A673 (cell line): Measurements from ENCODE around the gene DRD4. TPM values are rescaled to one million over a fixed set of nuclear protein-coding genes. Genes with fewer than 3 reads are reported as not detected.

ENCODE experiments used
- BruUV-seq: library from RNA; stranded (reverse); fragments of 400-500 nt; replicated peaks from 2 replicates; lab custom pipeline; 2021; lab: Mats Ljungman, UMichigan
- CTCF ChIA-PET: fragments of 300-600 bp; sonication (Branson Sonifier 250); formaldehyde crosslinking; loops from one replicate; lab custom pipeline; 2022; ENCODE audit warnings: antibody characterized with exemption; lab: Charles Lee
- POLR2A ChIA-PET: fragments of 300-600 bp; sonication (Branson Sonifier 250); formaldehyde crosslinking; loops from one replicate; lab custom pipeline; 2022; ENCODE audit warnings: antibody characterized with exemption; ENCODE audit not compliant: low non-redundant PET; lab: Charles Lee
- DNase-seq: peaks from one replicate; pipeline ENCODE4 v3.0.0-alpha.2; 2015; ENCODE audit warnings: low spot score
- H3K27ac ChIP-seq: fragments of 200-600 bp; sonication (generic); 2 replicates; pipeline ENCODE4 v1.5.1; 2016; ENCODE audit warnings: mixed run types, low read depth, mild to moderate bottlenecking, mixed read lengths, antibody characterized with exemption, low read length; ENCODE audit not compliant: poor library complexity, severe bottlenecking
- H3K27me3 ChIP-seq: fragments of 200-600 bp; sonication (generic); replicated peaks from 2 replicates; pipeline ENCODE4 v1.6.1; 2017; ENCODE audit warnings: mixed run types, low read depth, mild to moderate bottlenecking, mixed read lengths, antibody characterized with exemption, low read length; ENCODE audit not compliant: insufficient read depth, poor library complexity
- H3K36me3 ChIP-seq: fragments of 200-600 bp; sonication (generic); 2 replicates; pipeline ENCODE4 v1.6.1; 2016; ENCODE audit warnings: mixed run types, mild to moderate bottlenecking, mixed read lengths, antibody characterized with exemption, low read length; ENCODE audit not compliant: insufficient read depth, poor library complexity, severe bottlenecking
- H3K4me1 ChIP-seq: fragments of 200-600 bp; sonication (generic); 2 replicates; pipeline ENCODE4 v1.6.1; 2017; ENCODE audit warnings: mixed run types, mild to moderate bottlenecking, mixed read lengths, antibody characterized with exemption, low read length; ENCODE audit not compliant: insufficient read depth, poor library complexity, severe bottlenecking
- H3K4me3 ChIP-seq: fragments of 200-600 bp; sonication (generic); 2 replicates; pipeline ENCODE4 v1.5.1; 2016; ENCODE audit warnings: low read depth, mixed run types, mild to moderate bottlenecking, mixed read lengths, low read length; ENCODE audit not compliant: poor library complexity, severe bottlenecking
- H3K9me3 ChIP-seq: fragments of 200-600 bp; sonication (generic); 2 replicates; pipeline ENCODE4 v1.6.1; 2016; ENCODE audit warnings: mixed run types, low read depth, mild to moderate bottlenecking, mixed read lengths, antibody characterized with exemption, low read length; ENCODE audit not compliant: poor library complexity, severe bottlenecking
- EZH2 ChIP-seq: fragments of 200-600 bp; sonication (generic); IDR thresholded peaks from 2 replicates; pipeline ENCODE4 v1.6.1; 2017; ENCODE audit warnings: borderline replicate concordance, low read depth, mild to moderate bottlenecking, mixed read lengths, antibody characterized with exemption, low read length; ENCODE audit not compliant: poor library complexity, severe bottlenecking
- intact Hi-C: fragments of 100-400 bp; cut with micrococcal nuclease; formaldehyde crosslinking; loops from one replicate; pipeline ENCODE4 v1.10.0; 2022; ENCODE audit not compliant: unreplicated experiment
- total RNA-seq: library from RNA; stranded (reverse); gene quantifications from 2 replicates; pipeline ENCODE4 v1.2.3, GENCODE V29; 2021
- TF ChIP-seq, protein P1 (sequence below): fragments of 300-800, 200-600 bp; sonication (generic); conservative IDR thresholded peaks from 2 replicates; pipeline ENCODE4 v1.5.1; 2017; ENCODE audit warnings: low read depth, mild to moderate bottlenecking, antibody characterized with exemption, low read length, moderate library complexity, mixed read lengths

DRD4 gene
- total RNA-seq, 1 experiment from 2014 or later = 3.0 TPM

GRCh38 chr11:624705-625635 lies 12.1 kb upstream of the DRD4 start, which contains the start of gene CDHR5:
Gene CDHR5, minus strand, starts transcription at chr11:624955. Its CDS starts 53 bp downstream, at chr11:624902.
- H3K27ac ChIP-seq = no peak within 1 kb of the TSS
- no peak within 1 kb of the TSS for H3K4me3 ChIP-seq
- intact Hi-C loops = no loop called here
- no peaks in the 10 kb centered on the region for H3K27me3 ChIP-seq
- no TSS peak for BruUV-seq
- no peak for DNase-seq
- H3K9me3 ChIP-seq = no peaks in the 10 kb centered on the region
- peaks cover 11% of the 10 kb centered on the region for H3K4me1 ChIP-seq
- H3K36me3 ChIP-seq = no peaks in the 10 kb centered on the region
- POLR2A ChIA-PET = no interaction called here
- CTCF ChIA-PET = no interaction called here
- TF ChIP-seq, protein P1, sequence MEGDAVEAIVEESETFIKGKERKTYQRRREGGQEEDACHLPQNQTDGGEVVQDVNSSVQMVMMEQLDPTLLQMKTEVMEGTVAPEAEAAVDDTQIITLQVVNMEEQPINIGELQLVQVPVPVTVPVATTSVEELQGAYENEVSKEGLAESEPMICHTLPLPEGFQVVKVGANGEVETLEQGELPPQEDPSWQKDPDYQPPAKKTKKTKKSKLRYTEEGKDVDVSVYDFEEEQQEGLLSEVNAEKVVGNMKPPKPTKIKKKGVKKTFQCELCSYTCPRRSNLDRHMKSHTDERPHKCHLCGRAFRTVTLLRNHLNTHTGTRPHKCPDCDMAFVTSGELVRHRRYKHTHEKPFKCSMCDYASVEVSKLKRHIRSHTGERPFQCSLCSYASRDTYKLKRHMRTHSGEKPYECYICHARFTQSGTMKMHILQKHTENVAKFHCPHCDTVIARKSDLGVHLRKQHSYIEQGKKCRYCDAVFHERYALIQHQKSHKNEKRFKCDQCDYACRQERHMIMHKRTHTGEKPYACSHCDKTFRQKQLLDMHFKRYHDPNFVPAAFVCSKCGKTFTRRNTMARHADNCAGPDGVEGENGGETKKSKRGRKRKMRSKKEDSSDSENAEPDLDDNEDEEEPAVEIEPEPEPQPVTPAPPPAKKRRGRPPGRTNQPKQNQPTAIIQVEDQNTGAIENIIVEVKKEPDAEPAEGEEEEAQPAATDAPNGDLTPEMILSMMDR = no peak
- no peak for TF ChIP-seq EZH2

DNA sequence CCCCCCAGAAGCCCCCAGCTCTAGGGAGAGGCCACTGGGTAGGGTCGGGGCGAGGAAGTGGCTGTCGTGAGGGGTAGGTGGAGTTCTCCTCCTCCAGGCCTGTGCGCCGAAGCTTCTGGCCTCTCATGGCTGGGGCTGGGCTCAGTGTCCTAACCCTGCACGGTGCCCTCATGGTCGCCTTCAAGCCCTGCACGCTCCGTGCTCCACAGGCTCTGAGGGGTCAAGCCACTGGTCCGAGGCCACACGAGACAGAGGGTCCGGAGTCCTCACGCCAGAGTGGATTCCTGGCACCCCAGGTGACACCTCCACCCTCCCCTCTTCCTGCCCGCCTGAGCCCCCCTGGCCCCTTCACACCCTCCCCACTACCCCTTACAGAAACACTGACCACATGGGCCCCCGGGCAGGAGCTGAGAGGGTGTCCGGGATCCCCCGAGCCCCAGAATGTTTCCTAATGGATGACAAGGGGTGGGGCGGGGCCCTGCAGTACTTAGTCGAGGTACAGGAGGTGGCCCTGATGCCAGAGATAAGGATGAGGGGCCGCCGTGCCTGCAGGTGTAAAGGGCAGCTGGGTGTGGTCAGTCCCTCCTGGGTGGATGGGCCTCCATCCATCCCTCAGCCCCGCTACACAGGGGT lies 11.3 kb upstream of the DRD4 start:
- Histone ChIP-seq H3K4me3 (no peak overlapping the region), H3K27me3 (no peaks in the 10 kb centered on the region), H3K9me3 (no peaks in the 10 kb centered on the region), H3K27ac (no peak overlapping the region), H3K4me1 (peaks cover 11% of the 10 kb centered on the region), H3K36me3 (no peaks in the 10 kb centered on the region)
- ChIA-PET CTCF (no interaction called here), POLR2A (no interaction called here)
- TF ChIP-seq EZH2 = no peak
- TF ChIP-seq, protein P1 = no peak
- DNase-seq = no peak
- intact Hi-C loops = no loop called here
- BruUV-seq = no TSS peak

- CTCF ChIA-PET = interaction anchor here (0.6 kb wide), 1 partner anchor 121 kb away, joined by 4 read pairs; no protein-coding TSS in a partner anchor
- H3K27ac ChIP-seq = no peak within 1 kb of the TSS
- no peaks in the 10 kb centered on the region for H3K36me3 ChIP-seq
- intact Hi-C loops = no loop called here
- no peak within 1 kb of the TSS for H3K4me3 ChIP-seq
- H3K27me3 ChIP-seq = no peaks in the 10 kb centered on the region
- TF ChIP-seq EZH2 = no peak
- TF ChIP-seq, protein P1 = no peak
- no peaks in the 10 kb centered on the region for H3K9me3 ChIP-seq
- H3K4me1 ChIP-seq = peaks cover 11% of the 10 kb centered on the region
- DNase-seq = no peak
- BruUV-seq = no TSS peak
- POLR2A ChIA-PET = no interaction called here
These were observed 10.4 kb upstream of the DRD4 start, which contains the start of gene SCT for GRCh38 chr11:626475-627307. Gene SCT, minus strand, starts transcription at chr11:627181. Its CDS starts 38 bp downstream, at chr11:627143.
